HepG2 (cell line): ENCODE data around the gene LCAT. TPM values are rescaled to one million over a fixed set of nuclear protein-coding genes. Genes with fewer than 3 reads are reported as not detected.

ENCODE experiments used
- E2F1 ChIP-seq: sonication (generic); formaldehyde crosslinking; IDR thresholded peaks from 2 replicates; pipeline ENCODE4 v1.5.0; 2020; ENCODE audit warnings: missing genetic modification reagents
- FOXA1 ChIP-seq, 2 experiments: fragments of 450-650 bp in 1 of 2; sonication (generic) in 1 of 2; formaldehyde crosslinking in 1 of 2; IDR thresholded peaks; 2 replicates each; pipeline versions ENCODE4 v1.4.0 to v1.6.1; 2016 to 2020; ENCODE audit warnings: missing genetic modification reagents in 1 of 2
- HNRNPUL1 ChIP-seq: fragments of 200-400 bp; formaldehyde crosslinking; IDR thresholded peaks from 2 replicates; pipeline ENCODE4 v1.6.1; 2017; ENCODE audit warnings: low read depth, mild to moderate bottlenecking, low read length, moderate library complexity
- IRF1 ChIP-seq: sonication (generic); formaldehyde crosslinking; IDR thresholded peaks from 2 replicates; pipeline ENCODE4 v1.4.0; 2020; ENCODE audit warnings: low read depth, mild to moderate bottlenecking, missing genetic modification reagents
- PREB ChIP-seq: sonication (generic); formaldehyde crosslinking; IDR thresholded peaks from 2 replicates; pipeline ENCODE4 v1.4.0; 2020; ENCODE audit warnings: missing genetic modification reagents
- TBX2 ChIP-seq: sonication (generic); formaldehyde crosslinking; IDR thresholded peaks from 2 replicates; pipeline ENCODE4 v1.5.0; 2020; ENCODE audit warnings: missing genetic modification reagents, mild to moderate bottlenecking, borderline replicate concordance
- TEAD3 ChIP-seq: optimal IDR thresholded peaks from 2 replicates; pipeline ENCODE3; 2016; ENCODE audit warnings: borderline replicate concordance
- THAP9 ChIP-seq: sonication (generic); formaldehyde crosslinking; IDR thresholded peaks from 2 replicates; pipeline ENCODE4; 2020; ENCODE audit warnings: missing genetic modification reagents, mild to moderate bottlenecking, borderline replicate concordance
- WIZ ChIP-seq: sonication (generic); formaldehyde crosslinking; IDR thresholded peaks from 2 replicates; pipeline ENCODE4 v1.5.1; 2020; ENCODE audit warnings: mild to moderate bottlenecking, missing genetic modification reagents
- ZNF280B ChIP-seq: sonication (generic); formaldehyde crosslinking; IDR thresholded peaks from 2 replicates; pipeline ENCODE4 v1.5.0; 2020; ENCODE audit warnings: missing genetic modification reagents, mild to moderate bottlenecking, borderline replicate concordance
- ZNF292 ChIP-seq: sonication (generic); formaldehyde crosslinking; IDR thresholded peaks from 2 replicates; pipeline ENCODE4 v1.8.1; 2022; ENCODE audit warnings: mild to moderate bottlenecking, low read depth, missing genetic modification reagents, borderline replicate concordance
- polyA plus RNA-seq, 8 experiments: library from polyadenylated mRNA; depleted of rRNA in 3 of 8; stranded (reverse) in 7 of 8; unstranded in 1 of 8; fragments of >200 nt; fragmentation: Illumina TruSeq in 4 of 8; extraction: Trizol in 4 of 8; gene quantifications; 2 replicates each; pipeline versions ENCODE4 v1.2.1 to v1.2.3, GENCODE V29; 2011 to 2016; ENCODE audit warnings: low read depth in 4 of 8, missing spikeins in 1 of 8, mixed read lengths in 1 of 8; ENCODE audit not compliant: insufficient read depth in 1 of 8
- total RNA-seq, 5 experiments: library from RNA; depleted of rRNA; stranded (reverse); fragments of >200 nt; fragmentation: Illumina TruSeq; extraction: Trizol; gene quantifications; 2 replicates each; pipeline ENCODE4 v1.2.3, GENCODE V29; 2016; ENCODE audit warnings: low read depth in 1 of 5

Gene LCAT
- total and polyA plus RNA-seq, 2 of the 13 experiments (the other 11 are each of a cell fraction or from before 2014, with no cell fraction given) = 36.1 to 38.9 TPM

- TF ChIP-seq ZNF280B (CRISPR knock-in tag) (peak; percentile 46), HNRNPUL1 (no peak), TEAD3 (CRISPR knock-in tag) (no peak), ZNF292 (CRISPR knock-in tag) (0 out of 2 replicates have a peak, but pooled peaks have one; percentile 21), THAP9 (CRISPR knock-in tag) (peak; percentile 35; the same call in 1 of the 2 replicates), FOXA1 (IDR thresholded peaks at IDR 0.05) (no peak), FOXA1 (CRISPR knock-in tag; IDR thresholded peaks at IDR 0.05) (no peak), PREB (no peak), WIZ (CRISPR knock-in tag) (no peak), TBX2 (CRISPR knock-in tag) (peak; percentile 40; the same call in 1 of the 2 replicates), E2F1 (no peak), IRF1 (CRISPR knock-in tag) (no peak; the same call in 1 of the 2 replicates)
Observed at GRCh38 chr16:67966549-67967182, 22.7 kb upstream of the LCAT start (continued).
